GM21737 (cell line): ENCODE data around the gene DNAJB4.

ENCODE experiments used
- ATAC-seq: cut with Tn5 transposase; IDR thresholded peaks from one replicate; pipeline ENCODE4 v1.9.1; 2021; ENCODE audit warnings: mild to moderate bottlenecking, moderate library complexity; ENCODE audit not compliant: unreplicated experiment

DNAJB4 gene

DNA sequence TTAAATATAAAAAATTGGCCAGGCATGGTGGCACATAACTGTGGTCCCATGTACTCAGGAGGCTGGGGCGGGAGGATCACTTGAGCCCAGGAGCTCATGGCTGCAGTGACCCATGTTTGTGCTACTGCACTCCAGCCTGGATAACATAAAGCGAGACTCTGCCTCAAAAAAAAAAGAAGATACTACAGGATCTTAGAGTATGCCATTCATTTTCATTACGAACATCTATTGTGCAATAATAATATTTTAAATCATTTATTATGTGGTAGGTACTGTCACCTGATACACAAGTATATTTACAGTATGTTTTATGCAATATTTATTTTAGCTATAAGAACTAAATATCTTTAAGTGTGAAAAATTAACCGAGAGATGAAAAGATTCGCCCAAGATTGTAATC is 31.7 kb downstream of the DNAJB4 start:
- ATAC-seq = no peak

DNA sequence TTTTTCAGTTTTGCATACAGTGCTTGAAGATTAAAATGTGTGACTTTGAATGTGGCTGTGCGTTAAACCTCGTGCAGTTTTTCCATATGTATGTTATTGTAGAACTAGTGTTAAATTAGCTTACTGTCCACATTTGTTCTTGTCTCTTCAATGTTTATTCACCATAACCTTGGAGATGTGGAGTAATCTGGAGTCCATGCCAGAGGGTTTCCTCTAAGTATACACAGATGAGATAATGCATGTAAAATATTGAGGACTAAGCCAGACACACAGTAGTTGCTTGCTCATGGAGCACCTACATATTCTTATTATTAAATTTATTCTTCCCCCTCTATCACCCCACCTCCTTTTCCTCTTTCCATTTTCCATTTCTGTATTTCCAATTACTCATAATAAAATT is 33.3 kb downstream of the DNAJB4 start:
- ATAC-seq = no peak

DNA sequence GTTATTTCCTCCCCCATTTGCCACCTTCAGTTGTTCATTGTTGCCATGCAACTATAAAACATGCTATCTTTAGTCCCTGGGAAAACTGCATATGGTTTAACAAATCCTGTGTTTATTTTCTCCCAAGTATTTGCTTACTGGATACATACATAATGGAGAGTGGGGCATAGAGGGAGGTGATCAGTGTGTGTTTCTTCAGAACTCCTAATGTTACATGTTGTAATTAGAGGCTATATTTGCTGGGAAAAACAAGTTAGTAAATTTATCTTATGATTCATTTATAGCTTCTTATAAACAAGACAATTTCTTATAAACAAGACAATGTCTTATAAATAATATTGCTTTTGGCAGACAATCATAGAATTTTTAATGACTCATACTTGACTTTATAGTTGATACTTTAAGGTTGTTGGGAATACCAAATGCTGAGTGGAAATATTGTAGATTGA is 33.8 kb downstream of the DNAJB4 start:
- ATAC-seq = no peak

DNA sequence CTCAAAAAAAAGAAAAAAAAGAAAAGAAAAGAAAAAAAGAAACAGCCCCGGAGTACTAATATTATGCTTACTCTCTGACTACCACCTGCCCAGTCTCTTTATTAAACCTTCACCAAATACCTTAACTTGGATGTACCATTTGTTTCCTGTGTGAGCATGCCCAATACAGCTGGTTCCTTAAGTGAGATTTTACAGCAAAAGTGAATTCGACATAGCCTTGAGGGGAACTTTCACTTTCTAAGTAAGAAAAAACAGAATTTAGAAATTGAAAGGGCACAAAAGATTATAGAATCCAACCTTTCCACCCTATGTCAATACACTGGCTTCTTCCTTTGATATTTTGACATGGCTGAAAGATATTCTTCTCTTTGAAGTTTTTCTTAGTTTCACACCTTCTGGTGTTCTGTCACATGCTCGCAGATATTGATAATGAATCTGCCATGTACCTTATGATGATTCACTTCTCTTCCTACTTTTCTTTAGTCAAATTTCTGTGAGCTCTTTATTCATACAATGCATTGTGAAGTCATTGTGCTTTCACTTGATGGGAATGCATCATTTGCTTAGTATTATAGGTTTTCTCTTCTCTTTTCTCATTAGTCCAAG is 35.8 kb downstream of the DNAJB4 start:
- no peak for ATAC-seq

DNA sequence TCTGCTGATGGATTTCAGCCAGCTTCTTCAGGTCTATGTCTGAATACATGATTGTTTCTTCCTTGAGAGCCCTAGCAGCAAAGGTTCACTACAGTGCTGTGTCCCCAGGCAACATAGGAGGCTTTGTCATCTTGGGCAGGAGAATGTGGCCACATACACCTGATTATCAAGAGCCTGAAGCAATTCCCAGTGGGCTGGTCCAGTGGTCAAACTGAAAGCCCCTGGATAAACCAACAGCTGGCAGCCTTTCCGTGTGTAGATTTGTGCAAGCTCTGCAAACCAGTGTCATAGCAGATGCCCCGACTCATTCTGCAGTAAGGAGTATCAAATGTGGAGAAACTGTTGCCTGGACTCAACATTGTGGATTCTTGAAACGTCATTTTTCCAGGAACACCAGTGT is 38.7 kb downstream of the DNAJB4 start:
- ATAC-seq = no peak

DNA sequence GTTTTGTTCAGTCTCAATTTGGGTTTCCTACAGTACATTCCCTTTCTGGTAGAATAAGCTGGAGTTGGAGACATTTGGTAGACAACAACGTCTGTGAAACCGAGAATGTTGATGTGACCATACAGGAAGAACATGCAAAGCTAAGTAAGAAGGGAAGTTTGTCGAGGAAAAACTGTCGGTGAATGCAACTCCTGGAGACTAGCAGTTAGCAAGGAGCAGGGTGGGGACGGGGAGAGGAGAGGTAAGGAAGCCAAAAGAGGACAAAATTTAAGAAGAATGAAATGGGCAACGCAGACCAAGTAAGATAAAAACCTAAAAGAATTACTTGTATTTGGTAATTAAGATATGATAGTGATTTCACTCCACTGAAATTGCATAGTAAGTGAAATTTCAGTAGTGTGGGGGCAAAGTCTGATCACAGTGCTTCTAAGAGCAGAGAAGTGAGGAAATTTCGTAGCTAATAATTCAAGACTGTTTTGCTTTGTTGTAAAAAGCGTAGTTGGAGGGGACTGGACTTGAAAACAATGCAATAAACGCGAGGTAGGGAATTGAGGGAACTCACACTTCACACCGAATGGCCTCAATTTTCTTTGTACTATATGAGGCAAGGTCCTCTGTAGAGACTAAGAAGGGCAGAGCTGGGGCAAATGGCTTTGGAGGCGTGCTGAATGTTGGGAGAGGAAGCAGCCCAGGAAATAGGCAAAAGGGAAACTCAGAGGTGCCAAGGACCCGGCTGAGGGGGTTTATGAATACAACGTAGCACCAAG is 40.2 kb downstream of the DNAJB4 start:
- no peak for ATAC-seq

DNA sequence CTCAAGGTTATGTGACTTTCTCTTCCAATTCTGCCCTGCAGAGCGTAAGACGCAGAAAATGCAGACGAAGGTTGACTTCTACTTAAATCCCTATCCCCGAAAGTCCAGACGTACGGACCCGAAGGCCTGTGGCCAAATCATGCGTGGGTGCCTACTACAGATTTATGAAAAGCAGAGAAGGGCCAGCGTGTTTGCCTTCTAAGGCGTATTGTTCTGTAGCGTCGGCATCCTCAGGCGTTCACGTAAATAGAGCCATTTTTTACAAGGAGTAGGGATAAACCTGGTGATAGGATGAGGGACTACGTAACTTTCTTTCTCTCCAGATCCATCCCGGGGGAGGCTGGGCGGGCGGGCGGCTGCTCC is 40.8 kb downstream of the DNAJB4 start:
- no peak for ATAC-seq

DNA sequence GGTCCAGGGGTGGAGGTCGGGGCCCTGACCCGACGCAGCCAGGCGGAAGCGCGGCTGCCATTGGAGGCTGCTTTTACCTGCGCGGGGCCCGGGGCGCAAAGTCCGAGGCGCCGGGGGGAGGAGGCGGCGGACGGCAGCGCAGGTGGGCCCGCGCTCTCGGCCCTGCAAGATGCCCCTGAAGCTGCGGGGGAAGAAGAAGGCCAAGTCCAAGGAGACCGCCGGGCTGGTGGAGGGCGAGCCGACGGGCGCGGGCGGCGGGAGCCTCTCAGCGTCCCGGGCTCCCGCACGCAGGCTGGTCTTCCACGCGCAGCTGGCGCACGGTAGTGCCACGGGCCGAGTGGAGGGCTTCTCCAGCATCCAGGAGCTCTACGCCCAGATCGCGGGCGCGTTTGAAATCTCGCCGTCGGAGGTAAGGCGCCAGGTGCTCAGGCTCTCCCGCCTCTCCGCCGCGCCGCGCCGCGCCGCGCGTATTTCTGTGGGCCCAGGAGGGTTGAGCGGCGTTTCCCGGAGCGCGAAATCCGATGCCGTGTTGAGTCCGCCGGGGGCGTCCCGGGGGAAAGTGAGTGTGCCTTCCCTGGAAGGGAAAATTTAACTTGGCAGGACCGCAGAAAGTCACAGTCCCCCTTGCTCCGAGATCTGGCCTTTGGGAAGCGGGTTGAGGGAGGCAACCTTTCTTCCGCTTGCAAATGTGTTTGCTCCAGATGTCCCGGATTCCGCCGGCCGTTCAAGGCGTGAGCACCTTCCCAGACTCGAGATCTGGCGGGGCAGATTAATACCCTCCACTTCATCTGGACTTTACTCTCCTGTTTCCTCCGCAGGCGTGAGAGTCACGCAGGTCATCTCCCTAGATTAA is 41.4 kb downstream of the DNAJB4 start, which contains the start of gene GIPC2:
TSS of gene GIPC2 (plus strand) at position 41 of the 853 bp plus-strand sequence. CDS start at position 170, 129 bp downstream.
- ATAC-seq = no peak

DNA sequence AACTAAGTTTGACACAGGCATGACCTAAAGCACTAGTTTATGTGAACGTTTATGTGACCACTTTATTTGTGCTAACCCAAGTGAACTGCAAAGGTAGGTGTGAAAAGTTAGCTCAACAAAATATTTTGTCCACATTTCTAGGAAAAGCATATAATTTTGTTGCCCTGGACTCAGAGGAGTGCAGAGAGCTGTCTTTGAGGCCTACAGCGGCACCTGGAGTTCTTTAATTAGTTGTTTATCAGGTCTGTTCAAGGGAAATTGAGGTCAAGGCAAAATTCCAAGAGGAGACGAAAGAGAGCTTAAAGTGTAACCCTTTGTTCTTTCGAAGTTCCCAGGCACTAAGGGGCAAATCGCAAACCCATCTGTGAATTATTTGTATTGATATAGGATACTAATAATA is 42.4 kb downstream of the DNAJB4 start:
- ATAC-seq = no peak

DNA sequence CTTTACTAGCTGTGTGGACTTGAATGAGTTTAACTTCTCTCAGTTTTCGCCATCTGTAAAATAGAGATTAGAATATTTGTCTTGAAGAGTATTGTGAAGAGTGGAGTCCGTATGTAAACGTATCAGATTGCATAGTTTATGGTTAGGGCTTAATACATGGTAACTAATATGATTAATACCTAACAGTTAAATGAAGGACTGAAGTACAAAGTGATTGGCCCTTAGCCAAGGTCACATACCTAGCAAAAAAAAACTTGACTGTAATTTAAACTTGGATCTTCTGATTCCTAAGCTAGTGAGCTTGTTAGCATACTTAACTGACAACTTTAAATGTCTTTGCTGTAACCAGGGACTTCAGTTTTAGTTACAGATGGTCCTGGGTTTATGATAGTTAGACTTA is 42.9 kb downstream of the DNAJB4 start:
- no peak for ATAC-seq

DNA sequence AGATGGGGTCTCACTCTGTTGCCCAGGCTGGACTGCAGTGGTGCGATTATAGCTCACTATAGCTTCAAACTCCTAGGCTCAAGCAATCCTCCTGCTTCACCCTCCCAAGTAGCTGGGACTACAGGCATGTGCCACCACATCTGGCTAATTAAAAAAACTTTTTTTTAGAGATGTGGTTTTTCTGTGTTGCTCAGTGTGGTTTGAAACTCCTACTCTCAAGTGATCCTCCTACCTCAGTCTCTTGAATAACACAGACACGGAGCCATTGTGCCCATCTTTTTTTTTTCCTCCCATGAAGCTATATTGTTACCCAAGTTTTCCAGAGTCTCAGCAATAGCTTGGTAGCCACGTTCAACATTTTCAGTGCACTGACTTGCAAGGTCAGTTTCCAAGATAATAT is 43.7 kb downstream of the DNAJB4 start:
- no peak for ATAC-seq

DNA sequence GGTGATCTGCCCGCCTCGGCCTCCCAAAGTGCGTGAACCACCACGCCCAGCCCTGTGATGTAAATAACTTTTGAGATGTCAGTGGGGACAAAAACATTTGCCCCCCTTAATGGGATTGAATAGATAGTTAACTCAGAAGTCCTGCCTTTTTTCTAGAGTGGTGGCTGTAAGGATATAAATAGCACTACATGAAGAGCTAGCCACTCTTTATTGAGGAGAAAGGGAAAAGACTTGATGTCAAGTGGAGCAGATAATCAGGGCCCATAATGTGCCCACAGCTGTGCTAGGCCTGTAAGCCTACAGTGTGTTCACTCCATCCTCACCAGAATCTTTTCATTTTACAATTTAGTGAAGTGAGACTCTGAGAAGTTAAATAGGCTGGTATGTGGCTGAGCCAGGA is 44.7 kb downstream of the DNAJB4 start:
- no peak for ATAC-seq

DNA sequence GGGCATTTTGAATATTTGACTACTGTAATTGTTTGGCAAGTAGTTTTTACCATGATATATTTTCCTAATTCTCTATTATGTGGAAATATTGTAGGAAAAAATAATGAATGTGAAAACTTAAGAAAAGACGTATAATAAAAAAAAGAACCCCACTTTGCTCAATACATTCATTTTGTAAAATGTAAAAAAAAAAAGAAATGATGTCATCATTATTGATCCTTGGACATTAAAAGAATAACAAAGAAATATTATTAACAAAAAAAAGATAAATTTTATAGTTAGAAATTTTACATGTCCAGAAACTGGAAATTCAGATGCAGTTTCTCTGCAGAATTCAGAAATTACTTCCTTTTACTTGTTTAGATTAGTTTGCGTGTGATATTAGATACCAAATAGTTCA is 46.3 kb downstream of the DNAJB4 start:
- ATAC-seq = no peak

DNA sequence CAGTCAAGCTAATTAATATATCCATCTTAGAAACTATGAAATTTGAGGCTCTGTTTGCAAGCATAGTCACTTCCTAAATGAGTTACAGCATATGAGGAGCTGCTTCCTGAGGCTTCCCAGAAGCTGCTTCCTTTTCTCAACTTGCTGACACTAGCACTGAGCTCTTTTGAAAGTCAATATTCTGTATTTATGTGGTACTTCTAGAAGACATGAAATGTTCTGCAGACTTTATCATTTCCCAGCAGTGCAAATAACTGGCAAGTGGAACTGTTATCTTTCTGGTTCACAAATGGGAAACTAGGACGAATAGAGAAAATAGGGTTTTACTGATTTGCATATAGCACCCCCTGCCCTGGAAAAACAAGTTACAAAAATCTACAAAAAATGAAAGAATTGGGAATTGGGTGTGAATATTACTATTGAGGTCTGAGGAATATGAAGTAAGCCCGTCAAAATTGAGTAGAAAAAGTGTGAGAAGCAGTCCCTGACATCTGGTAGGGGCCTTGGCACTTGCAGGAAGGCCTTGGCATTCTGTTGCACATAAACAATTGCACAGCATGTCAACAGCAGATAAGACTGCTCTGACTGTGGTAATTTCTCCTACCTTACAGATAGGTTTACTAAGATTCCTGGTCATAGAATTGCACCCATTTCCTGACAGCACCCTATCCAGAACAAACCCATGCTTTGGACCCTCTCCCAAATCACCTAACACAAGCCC is 48.1 kb downstream of the DNAJB4 start:
- ATAC-seq = no peak

DNA sequence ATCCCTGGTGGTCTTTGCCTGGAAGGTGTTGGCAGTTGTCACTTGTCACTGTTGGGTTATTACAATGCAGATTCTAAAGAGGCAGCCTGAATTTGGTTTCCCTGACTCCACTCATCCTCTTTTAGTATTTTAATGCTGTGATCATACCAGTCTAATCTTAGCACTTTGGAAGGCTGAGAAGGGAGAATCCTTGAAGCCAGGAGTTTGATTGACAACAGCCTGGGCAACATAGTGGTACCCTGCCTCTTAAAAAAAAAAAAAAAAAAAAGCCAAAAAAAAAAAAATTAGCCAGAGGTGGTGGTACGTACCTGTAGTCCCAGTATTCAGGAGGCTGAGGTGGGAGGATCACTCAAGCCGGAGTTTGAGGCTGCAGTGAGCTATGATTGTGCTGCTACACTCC is 48.8 kb downstream of the DNAJB4 start:
- ATAC-seq = no peak

DNA sequence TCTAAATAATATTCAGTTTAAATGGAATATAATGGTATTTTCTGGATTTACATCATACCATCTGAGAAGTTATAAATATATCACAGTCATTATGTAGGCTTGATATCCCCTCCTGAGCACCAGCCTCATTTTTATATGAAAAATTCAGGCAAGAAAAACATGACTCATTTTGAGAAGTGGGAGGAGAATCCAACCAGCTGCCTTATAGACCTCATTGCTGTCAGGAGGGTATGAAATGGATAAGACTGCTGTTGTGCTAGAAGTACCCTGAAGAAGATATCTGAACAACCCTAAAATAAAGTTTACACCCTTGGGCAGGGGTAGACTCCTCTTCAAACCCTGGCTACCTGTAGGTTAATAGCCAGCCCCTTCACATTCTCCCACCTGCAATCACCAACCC is 49.8 kb downstream of the DNAJB4 start:
- ATAC-seq = no peak

DNA sequence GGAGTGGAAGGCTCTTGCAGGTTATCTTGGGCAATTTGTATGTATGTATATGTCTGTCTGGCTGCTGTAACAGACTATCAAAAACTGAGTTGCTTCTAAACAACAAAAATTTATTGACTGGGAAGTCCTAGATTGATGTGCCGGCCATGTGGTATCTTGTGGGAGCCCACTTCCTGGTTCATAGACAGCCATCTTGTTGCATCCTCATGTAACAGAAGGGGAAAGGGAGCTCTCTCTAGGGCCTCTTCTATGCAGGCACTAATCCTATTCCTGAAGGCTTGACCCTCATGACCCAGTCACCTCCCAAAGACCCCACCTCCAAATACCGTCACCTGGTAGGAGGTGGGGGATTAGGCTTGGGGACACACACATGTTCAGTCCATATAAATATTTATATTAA is 50.2 kb downstream of the DNAJB4 start:
- no peak for ATAC-seq

DNA sequence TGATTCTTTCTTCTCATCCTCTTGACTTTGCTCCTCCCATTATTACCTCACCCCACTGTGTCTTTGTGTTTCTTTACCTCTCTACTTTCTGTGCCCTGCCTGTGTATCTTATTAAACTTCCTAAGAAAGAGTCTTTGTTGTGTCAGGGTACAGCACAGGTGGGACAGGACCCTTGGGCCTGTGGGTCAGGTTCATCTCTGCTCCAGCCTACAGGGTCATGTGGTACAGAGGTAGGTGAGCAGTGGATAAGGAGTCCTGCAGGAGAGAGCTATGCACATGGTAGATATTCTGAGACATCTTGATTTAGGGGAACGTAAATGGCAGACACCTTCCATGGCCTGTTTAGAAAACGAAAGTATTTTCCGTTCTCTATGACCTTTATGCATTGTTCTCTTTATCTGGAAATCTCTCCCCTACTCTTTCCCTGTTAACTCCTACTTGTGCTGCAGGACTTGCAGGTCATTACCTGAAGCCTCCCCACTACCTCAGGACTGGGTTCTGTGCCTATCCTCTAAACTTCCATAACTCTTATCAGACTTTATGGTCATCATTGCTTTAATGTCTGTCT is 50.9 kb downstream of the DNAJB4 start:
- ATAC-seq = no peak

DNA sequence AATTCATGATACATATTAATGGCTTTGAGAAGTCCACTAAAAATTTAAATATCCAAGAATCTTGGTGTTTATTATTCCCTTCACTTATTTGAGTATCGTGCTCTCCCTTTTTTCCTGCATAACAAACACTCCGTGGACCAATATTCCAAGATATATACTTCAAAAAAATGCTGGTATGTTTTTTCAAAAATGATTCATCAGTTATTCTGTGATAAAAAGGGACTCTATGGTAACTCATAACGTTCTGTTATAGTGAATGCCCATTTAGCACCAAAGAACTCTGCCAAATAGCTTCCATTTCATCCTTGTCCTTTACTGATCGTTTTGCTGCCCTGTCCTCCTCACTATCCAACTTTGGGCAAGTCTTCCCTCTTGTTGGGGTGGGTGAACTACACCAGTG is 53.9 kb downstream of the DNAJB4 start:
- no peak for ATAC-seq

DNA sequence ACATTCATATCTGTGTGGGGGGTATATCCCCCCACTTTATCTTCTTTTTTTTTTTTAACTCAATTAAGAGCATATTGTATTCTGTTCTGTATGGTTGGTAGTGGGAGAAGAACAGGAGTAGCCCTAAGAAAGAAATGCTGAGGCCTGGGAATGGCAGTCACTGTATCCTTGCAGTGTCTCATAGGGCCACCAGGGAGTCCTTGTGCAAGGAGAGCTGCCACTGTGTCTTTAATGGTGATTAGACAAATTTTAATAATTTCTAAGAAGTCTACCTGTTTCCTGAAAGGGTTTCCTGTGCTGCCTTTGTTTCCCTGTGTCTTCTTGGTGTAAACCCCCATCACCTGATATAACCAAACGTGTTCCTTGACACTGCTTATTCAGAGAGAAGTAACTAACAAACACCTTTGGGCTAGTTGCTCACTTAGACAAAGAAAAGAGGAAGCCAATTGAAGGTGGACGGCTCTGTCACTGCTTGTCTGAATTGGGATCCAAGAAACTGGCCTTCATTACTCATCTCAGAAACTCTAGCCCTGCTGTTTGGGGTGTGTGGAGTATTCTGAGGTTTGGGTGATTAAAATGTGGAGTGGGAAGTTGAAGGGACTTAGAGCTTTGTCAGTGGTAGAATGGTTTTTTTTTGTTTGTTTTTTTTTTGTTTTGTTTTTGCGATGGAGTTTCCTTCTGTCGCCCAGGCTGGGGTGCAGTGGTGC is 56.3 kb downstream of the DNAJB4 start:
- ATAC-seq = no peak
